Measurements from ENCODE around the gene C10orf71. TPM values are rescaled to one million over a fixed set of nuclear protein-coding genes. Genes with fewer than 3 reads are reported as not detected.

C10orf71 gene
- total and polyA plus RNA-seq, 2 donors from 2014 or later, result 0.28 TPM; not detected in 1

DNA sequence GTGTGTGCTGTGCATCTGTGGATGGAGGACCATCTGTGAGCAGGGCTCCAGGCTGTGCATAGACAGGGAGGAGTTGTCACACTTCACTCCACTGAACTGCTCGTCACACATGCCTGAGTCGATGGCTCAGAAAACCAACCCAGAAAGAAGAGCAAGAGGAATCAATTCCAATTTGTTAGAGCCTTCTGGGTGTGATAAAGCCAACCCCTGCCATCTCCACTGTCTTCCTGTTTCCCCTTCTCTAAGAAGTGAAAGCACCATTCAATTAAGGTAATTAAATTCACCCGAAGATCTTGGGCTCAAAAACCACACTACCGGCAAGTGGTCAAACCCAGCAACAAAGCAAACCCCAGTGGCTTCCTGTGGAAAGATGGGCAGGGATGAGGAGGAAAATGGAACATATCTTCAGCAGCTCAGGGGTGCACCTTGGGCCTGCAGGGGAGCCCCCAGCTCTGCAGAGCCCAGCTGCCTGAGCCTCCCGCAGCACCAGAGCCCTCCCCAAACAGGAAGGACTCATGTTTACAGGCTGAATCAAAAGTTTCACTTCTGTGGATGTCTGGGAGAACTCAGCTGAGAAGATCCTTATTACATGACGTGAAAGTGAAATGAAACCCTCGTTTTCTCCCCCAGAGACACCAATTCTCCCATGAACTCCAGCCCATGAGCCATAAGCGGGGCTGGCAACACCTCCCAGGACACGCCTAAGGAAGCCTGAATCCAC lies 10.9 kb downstream of the C10orf71 start:
- FAIRE-seq (no peak), DNase-seq (no peak)
- intact Hi-C loops (cut with DNase I), result no loop called here
- TF ChIP-seq, protein P1, sequence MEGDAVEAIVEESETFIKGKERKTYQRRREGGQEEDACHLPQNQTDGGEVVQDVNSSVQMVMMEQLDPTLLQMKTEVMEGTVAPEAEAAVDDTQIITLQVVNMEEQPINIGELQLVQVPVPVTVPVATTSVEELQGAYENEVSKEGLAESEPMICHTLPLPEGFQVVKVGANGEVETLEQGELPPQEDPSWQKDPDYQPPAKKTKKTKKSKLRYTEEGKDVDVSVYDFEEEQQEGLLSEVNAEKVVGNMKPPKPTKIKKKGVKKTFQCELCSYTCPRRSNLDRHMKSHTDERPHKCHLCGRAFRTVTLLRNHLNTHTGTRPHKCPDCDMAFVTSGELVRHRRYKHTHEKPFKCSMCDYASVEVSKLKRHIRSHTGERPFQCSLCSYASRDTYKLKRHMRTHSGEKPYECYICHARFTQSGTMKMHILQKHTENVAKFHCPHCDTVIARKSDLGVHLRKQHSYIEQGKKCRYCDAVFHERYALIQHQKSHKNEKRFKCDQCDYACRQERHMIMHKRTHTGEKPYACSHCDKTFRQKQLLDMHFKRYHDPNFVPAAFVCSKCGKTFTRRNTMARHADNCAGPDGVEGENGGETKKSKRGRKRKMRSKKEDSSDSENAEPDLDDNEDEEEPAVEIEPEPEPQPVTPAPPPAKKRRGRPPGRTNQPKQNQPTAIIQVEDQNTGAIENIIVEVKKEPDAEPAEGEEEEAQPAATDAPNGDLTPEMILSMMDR (IDR thresholded peaks at IDR 0.05; ENCODE audit: borderline replicate concordance, extremely low read depth, insufficient read depth), result no peak
- Histone ChIP-seq H3K27me3 (ENCODE audit: control insufficient read depth, insufficient read depth, low read length) (no peaks in the 10 kb centered on the region), H3K4me1 (ENCODE audit: control insufficient read depth in 2 of 3, insufficient read depth in 2 of 3, low read depth in 1 of 3, low read length in 3 of 3) (no peaks in the 10 kb centered on the region), H3K4me3 (ENCODE audit: low read length in 3 of 3) (no peak overlapping the region), H3K9ac (ENCODE audit: low read length in 3 of 3) (no peak overlapping the region), H3K9me3 (ENCODE audit: control insufficient read depth in 2 of 3, insufficient read depth in 1 of 3, low read length in 3 of 3) (peaks cover 0 to 10% (median 0%) of the 10 kb centered on the region in 3 donors), H3K27ac (ENCODE audit: low read depth in 2 of 2, low read length in 2 of 2) (no peak overlapping the region), H3K36me3 (ENCODE audit: control insufficient read depth in 2 of 3, insufficient read depth in 3 of 3, low read length in 3 of 3) (no peaks in the 10 kb centered on the region)

DNA sequence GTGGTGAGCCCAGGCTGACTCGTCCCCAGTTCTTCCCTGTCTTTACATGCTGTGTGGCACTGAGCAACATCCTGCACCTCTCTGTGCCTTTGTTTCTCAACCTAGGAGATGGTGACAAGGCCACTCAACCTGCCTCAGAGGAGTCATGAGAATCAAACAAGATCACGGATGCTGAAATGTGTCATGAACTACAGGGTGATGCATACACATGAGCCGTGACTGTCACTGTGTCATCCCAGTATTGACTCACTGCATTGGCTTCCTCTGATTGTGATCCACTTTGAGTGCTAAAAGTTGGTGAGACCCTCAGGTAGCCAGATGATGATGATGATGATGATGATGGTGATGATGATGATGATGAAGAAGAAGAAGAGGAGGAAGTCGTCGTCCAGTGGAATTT lies 11.5 kb downstream of the C10orf71 start:
- FAIRE-seq, result no peak
- no peak for DNase-seq
- TF ChIP-seq, protein P1 (IDR thresholded peaks at IDR 0.05; ENCODE audit: borderline replicate concordance, extremely low read depth, insufficient read depth), result no peak
- intact Hi-C loops (cut with DNase I), result no loop called here
- Histone ChIP-seq H3K4me3 (ENCODE audit: low read length in 3 of 3) (no peak overlapping the region), H3K9me3 (ENCODE audit: control insufficient read depth in 2 of 3, insufficient read depth in 1 of 3, low read length in 3 of 3) (peaks cover 0 to 10% (median 0%) of the 10 kb centered on the region in 3 donors), H3K27ac (ENCODE audit: low read depth in 2 of 2, low read length in 2 of 2) (no peak overlapping the region), H3K27me3 (ENCODE audit: control insufficient read depth, insufficient read depth, low read length) (no peaks in the 10 kb centered on the region), H3K36me3 (ENCODE audit: control insufficient read depth in 2 of 3, insufficient read depth in 3 of 3, low read length in 3 of 3) (no peaks in the 10 kb centered on the region), H3K9ac (ENCODE audit: low read length in 3 of 3) (no peak overlapping the region), H3K4me1 (ENCODE audit: control insufficient read depth in 2 of 3, insufficient read depth in 2 of 3, low read depth in 1 of 3, low read length in 3 of 3) (no peaks in the 10 kb centered on the region)

DNA sequence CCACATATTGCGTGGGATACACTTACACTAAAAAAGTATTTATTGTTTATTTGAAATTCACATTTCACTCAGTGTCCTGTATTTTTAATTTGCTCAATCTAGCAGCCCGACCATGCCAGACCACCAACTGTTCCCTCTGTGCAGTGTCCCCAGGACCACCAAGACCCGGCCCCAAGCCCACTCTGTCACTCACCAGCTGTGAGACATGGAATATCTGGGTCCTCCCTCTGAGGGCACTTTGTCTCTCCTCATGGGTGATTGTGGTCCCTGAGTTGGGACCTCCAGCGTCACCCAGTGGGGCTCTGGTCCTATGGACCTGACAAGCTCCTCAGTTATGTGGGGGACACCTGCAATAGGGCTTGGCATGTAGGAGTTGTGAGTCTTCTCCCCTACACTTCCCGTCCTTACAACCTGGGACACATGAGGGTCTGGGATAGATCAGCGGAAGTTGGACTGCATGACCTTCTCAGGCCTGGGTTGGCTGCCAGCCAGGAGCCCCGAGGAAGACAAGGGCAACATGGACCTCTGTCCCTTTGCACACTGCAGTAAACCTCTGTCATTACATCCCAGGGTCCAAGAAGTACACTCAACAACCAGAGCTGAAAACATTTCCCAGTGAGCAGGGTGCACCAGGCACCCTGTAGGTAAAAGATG lies 12.1 kb downstream of the C10orf71 start:
- H3K9ac ChIP-seq (ENCODE audit: low read length in 3 of 3), result no peak overlapping the region
- TF ChIP-seq, protein P1 (IDR thresholded peaks at IDR 0.05; ENCODE audit: borderline replicate concordance, extremely low read depth, insufficient read depth), result no peak
- no peak overlapping the region for H3K27ac ChIP-seq (ENCODE audit: low read depth in 2 of 2, low read length in 2 of 2)
- no peaks in the 10 kb centered on the region for H3K4me1 ChIP-seq (ENCODE audit: control insufficient read depth in 2 of 3, insufficient read depth in 2 of 3, low read depth in 1 of 3, low read length in 3 of 3)
- intact Hi-C loops (cut with DNase I), result no loop called here
- no peak for DNase-seq
- H3K36me3 ChIP-seq (ENCODE audit: control insufficient read depth in 2 of 3, insufficient read depth in 3 of 3, low read length in 3 of 3), result no peaks in the 10 kb centered on the region
- H3K4me3 ChIP-seq (ENCODE audit: low read length in 3 of 3), result no peak overlapping the region
- H3K9me3 ChIP-seq (ENCODE audit: control insufficient read depth in 2 of 3, insufficient read depth in 1 of 3, low read length in 3 of 3), result peaks cover 0 to 10% (median 0%) of the 10 kb centered on the region in 3 donors
- no peaks in the 10 kb centered on the region for H3K27me3 ChIP-seq (ENCODE audit: control insufficient read depth, insufficient read depth, low read length)
- FAIRE-seq, result no peak
